Stimulated activated CD4-positive, alpha-beta T cell treated with anti-CD3 and anti-CD28 coated beads, Interleukin-12 subunit alpha, Interleukin-12 subunit beta, amount 100 ng/mL, for 24 hours (primary cell): ENCODE measurements around the gene NUPR1.
"Not testable (repeated sequence)": the region's sequence is repeated elsewhere in the genome, so short reads cannot be mapped to it uniquely, and the experiment has no call there.

ENCODE experiments used
- DNase-seq, 2 experiments: peaks; one replicate each; pipeline ENCODE4 v3.0.0-alpha.2; 2020; ENCODE audit warnings: low read depth in 2 of 2

NUPR1 gene

DNA sequence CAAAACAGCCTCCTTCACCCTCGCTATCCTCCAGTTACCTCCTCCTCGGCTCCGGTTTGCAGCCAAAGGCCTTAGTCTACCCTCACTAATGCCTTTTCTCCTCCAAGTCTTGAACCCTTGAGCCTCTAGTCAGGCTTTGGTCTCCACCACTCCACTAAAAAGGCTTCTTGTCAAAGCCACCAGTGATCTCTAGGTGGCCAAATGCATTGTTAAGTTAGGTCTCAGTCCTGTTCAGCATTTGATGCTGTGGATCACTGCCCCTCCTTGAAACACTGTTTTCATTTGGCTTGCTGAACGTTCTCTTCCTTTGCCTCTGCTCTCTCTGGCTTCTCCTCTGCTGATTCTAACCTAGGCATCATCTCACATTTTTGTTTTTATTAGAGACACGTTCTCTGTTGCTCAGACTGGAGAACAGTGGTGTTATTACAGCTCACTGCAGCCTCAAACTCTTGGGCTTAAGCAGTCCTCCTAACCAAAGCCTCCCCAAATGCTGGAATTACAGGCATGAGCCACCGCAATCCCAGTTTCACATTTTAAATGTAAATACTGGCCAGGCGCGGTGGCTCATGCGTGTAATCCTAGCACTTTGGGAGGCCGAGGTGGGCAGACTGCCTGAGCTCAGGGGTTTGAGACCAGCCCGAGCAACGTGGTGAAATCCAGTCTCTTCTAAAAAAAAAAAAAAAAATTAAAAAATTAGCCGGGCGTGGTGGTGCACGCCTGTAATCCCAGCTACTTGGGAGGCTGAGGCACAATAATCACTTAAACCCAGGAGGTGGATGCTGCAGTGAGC is 16.1 kb upstream of the NUPR1 start:
- DNase-seq: no peak

- peak; percentile 88 to 89 for DNase-seq
Measured at GRCh38 chr16:28553776-28554633, 15.2 kb upstream of the NUPR1 start, which contains the start of gene SGF29. Gene SGF29 (plus strand): TSS chr16:28553920. CDS start chr16:28581070, 27,150 bp downstream.

- DNase-seq: no peak
Measured at GRCh38 chr16:28549301-28549899, 10.6 kb upstream of the NUPR1 start.

- DNase-seq: no peak
Measured at GRCh38 chr16:28548306-28548802, 9.6 kb upstream of the NUPR1 start.

DNA sequence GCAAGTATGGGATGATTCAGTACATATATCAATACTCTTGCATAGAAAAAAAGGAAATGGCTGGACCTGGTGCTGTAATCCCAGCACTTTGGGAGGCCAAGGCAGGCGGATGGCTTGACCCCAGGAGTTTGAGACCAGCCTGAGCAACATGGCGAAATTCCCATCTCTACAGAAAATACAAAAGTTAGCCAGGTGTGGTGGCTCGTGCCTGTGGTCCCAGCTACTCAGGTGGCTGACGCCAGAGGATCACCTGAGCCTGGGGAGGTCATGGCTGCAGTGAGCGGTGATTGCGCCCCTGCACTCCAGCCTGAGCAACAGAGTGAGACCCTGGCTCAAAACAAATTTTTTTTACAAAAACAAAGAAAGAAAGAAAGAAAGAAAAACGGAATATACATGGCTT is 7.9 kb upstream of the NUPR1 start:
- no peak for DNase-seq

DNA sequence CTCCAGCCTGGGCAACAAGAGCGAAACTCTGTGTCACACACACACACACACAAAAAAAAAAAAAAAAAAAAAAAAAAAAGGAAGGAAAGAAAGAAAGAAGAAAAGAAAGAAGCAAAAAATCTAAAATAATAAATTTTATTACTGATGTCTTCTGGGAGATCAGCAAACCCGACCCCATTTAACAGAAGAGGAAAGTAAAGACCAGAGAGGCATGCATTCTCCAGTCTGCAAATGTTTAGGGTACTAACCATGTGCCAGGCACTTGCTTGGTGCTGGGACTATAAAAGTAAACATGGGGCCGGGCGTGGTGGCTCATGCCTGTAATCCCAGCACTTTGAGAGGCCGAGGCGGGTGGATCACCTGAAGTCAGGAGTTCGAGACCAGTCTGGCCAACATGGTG is 7.2 kb upstream of the NUPR1 start:
- DNase-seq: not testable (repeated sequence)

GRCh38 chr16:28544998-28545397 is 6.2 kb upstream of the NUPR1 start:
- no peak for DNase-seq

DNA sequence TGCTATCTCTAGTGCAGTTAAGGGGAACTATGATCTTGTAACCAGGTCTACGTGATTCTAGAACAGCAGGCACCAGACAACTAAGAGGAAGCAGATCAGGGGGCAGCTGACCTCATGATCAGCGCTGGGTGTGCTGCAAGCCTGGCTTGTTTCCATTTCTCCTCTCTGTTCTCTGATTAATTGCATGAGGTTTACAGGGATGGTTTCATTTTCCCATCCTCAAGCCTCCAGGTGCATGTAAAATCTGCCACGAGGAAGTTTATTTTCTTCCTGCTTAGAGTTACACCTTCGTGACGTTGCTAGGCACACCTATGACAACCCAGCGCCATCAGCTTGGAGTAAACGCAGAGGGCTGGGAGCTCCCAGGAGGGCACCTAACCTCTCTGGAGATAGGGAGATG is 4.3 kb upstream of the NUPR1 start:
- no peak for DNase-seq

GRCh38 chr16:28542646-28543045 is 3.9 kb upstream of the NUPR1 start:
- no peak for DNase-seq

DNA sequence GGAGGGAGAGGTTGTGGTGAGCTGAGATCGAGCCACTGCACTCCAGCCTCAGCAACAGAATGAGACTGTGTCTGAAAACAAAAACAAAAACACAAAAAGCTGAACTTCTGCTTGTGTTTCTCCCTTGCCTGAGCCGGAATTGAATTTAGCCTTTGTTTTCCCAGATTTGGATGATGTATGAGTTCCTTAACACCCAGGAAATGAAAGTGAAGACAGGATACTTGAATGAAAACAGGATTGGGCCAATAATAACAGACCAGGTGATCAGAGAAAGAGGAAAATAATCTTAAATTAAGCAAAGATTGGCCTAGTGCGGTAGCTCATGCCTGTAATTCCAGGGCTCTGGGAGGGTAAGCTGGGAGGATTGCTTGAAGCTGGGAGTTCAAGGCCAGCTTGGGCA is 1.6 kb upstream of the NUPR1 start:
- DNase-seq: no peak

DNA sequence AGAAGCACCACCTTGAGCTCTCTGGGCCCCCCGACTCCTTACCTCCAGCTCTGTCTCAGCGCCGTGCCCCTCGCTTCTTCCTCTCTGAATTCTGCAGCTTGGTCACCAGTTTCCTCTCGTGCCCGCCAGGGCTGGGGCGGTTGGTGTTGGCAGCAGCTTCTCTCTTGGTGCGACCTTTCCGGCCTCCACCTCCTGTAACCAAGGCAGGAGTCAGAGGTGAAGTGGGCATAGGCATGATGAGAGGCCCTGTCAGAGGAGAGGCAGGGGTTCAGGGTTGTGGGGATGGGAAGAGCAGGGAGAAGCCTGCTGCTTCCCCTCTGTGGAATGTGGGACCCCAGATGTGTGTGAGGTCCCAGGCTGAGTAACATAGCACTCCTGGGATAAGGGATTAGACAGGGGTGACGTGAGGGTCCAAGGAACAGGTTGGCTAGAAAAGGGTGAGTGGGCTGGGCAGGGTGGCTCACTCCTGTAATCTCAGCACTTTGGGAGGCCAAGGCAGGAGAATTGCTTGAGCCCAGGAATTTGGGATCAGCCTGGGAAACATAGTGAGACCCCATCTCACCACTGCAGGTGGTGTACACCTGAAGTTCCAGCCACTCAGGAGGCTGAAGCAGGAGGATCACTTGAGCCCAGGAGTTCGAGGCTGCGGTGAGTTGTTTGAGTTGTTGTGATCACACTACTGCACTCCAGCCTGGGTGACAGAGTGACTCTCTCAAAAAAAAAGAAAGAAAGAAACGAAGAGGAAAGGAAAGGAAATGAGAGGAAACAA is 626 bp downstream of the NUPR1 start:
- no peak for DNase-seq

- DNase-seq: no peak
Measured at GRCh38 chr16:28537076-28537475, 1.7 kb downstream of the NUPR1 start.

- no peak for DNase-seq
Measured at GRCh38 chr16:28534542-28535373, 4.0 kb downstream of the NUPR1 start.

- no peak for DNase-seq
Measured at GRCh38 chr16:28532940-28533647, 5.7 kb downstream of the NUPR1 start.

DNA sequence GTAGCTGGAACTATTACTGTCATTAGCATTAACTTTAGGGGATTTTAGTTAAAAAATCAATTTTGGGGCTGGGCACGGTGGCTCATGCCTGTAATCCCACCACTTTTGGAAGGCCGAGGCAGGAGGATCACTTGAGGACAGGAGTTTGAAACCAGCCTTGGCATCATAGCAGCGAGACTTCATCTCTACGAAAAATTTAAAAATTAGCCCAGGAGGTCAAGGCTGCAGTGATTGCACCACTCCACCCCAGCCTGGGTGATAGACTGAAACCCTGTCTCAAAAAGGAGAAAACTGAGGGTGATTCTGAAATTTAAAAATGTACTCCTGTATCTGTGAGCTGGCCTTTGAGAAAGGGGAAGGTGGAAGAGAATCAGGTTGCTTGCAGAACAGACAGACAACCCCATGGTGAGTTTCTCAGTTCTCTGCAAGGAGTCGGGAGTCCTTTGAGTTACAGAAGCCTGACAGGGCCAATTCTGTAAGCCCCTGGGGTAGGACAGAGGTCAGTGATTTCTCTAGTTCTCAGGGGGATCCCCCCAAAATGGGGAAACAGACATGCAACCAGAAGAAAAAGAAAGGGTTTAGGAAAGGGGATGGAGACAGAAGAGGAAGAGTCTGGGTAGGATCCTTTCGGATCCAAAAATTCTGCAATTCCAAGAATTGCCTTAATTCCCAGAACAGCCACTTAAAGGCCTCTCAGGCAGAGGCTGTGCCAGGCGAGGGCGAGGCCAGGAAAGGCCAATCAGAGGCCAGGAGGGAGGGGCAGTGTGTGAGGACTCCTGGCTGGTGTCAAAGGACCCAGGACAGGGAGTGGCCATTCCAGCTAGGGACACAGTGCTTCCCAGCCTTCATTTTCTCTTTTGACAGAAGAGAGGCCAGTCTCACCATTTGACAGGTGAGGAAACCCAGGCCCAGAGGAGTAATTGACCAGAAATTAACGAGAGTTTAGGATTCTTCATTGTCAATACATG is 6.7 kb downstream of the NUPR1 start:
- DNase-seq: no peak

DNA sequence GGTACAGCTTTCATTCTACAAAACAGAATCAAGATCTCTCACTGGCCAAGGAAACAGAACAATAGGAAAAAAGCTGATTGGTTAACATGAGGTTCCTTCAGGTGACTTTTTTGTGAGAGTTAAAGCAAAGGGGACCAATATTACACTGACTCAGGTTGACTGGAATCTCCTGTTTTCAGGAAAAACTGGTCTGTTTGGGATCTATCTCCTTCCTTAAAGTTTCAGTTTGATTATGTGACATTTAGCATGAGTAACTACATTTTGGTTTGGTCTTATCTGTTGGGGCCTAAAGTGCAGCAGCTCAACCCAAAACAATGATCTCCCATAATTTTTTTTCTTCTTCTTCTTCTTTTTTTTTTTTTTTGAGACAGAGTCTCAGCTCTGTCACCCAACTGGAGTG is 9.7 kb downstream of the NUPR1 start:
- DNase-seq: no peak

GRCh38 chr16:28528463-28528867 is 10.3 kb downstream of the NUPR1 start:
- DNase-seq: no peak

DNA sequence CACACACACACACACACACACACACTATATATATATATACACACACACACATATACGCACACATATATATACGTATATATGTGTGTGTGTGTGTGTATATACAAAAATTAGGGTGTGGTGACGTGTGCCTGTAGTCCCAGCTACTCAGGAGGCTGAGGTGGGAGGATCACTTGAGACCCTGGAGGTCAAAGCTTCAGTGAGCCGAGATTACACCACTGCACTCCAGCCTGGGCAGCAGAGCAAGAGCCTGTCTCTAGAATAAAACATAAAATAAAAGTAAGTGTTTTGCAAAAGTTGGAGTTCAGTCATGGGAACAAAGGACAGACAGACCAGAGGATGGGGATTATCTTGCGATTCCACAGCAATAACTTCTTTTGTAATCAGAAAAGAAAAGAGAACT is 10.8 kb downstream of the NUPR1 start:
- no peak for DNase-seq
